Left colon (tissue), 2 donors: ENCODE results near the gene LIMS1. TPM values are rescaled to one million over a fixed set of nuclear protein-coding genes. Genes with fewer than 3 reads are reported as not detected.
A peak's percentile ranks its signal among the peaks of the same experiment; 100 is the strongest.
"Not testable (repeated sequence)": the region's sequence is repeated elsewhere in the genome, so short reads cannot be mapped to it uniquely, and the experiment has no call there.

Source experiments
- ATAC-seq: fragments of 200-7000 bp; cut with Tn5 transposase; one replicate; pipeline ENCODE4 v1.9.1; 2020; ENCODE audit warnings: mild to moderate bottlenecking, moderate library complexity
- DNase-seq, 2 donors: peaks; one replicate each; pipeline ENCODE4 v3.0.0-alpha.2; 2020
- intact Hi-C, 2 donors: fragments of 100-400 bp; cut with DNase I in 1 of 2; cut with micrococcal nuclease in 1 of 2; formaldehyde crosslinking; loops; one replicate each; pipeline versions ENCODE4 v1.11.2 to v1.14.0; 2022; cut with DNase I, micrococcal nuclease
- total RNA-seq, 2 donors: library from RNA; stranded (reverse); fragmentation: NEBNext Ultra II Directional; extraction: Animal tissue kit (Norgen Biotek cat#: 25700); gene quantifications; one replicate each; pipeline ENCODE4 v1.2.1, GENCODE V29; 2021
- donor health status: DM: no; HTN: no; CAD: no.
- donor health status: DM: yes; HTN: yes; CAD: no.

The LIMS1 gene
- total RNA-seq, 2 donors from 2014 or later, result 28.4 to 33.9 TPM

DNA sequence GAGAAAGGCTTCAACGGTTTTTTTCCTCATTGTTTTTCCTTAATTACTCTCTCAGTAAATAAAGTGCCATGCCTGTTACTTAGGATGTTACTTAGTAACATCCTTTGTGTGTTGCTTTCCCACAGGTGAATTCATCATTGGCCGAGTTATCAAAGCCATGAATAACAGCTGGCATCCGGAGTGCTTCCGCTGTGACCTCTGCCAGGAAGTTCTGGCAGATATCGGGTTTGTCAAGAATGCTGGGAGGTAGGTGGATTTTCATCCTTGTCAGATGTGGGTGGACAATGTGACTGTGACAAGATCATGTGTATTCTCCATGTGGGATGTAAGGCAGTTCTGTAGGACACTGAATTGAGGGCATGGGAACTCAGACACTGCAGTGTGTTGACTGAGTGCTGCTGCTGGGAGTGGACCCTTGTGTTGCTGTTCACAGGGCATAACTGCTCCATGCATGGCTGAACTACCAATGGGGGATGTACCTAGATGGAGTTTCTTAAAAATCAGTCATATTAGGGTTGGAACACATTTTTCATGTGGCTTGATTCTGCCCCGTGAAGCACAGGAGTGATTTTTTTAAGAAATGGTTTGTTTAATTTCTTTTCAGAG is 138.0 kb downstream of the LIMS1 start:
- intact Hi-C loops, DNase-seq: not testable (repeated sequence)
- ATAC-seq, result peak; percentile 71

DNA sequence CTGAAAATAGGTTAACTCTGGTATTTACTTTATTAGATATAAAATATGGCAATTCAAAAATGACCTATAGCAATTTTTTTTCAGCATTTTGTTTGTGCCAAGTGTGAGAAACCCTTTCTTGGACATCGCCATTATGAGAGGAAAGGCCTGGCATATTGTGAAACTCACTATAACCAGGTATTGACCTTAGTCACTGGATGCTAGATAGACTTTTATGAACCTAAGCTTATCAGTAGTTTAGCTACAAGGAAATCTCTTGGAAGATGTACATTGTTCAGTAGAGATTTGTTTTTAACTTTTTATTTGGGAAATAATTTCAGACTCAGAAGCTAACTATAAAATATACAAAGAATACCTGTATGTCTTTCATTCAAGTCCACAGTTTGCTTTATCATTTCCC is 142.3 kb downstream of the LIMS1 start:
- DNase-seq, intact Hi-C loops: not testable (repeated sequence)
- peak; percentile 49 for ATAC-seq

GRCh38 chr2:108677239-108677744 is 143.0 kb downstream of the LIMS1 start:
- DNase-seq, result not testable (repeated sequence)

DNA sequence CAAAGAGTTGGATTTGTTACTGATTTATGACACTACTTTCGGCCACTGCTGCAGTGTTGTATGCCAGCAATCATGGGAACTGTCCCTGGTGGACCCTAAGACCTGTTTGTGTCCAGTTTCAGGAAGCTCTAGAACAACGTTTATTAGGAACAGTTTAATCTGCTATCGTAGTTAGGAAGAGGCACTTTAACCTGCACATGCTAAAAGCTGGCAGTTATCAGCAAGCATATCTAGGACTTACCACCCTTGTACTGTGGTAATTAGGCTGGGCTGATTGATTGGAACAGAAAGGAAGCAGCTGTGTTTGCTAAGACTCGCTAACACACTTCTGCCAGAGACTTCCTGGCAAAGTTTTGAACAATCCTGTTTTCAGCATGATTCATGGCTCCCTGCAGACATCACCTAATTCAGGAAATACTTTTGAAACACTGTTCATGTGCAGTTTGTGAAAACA is 144.0 kb downstream of the LIMS1 start:
- DNase-seq, intact Hi-C loops: not testable (repeated sequence)
- ATAC-seq, result peak; percentile 91

More at GRCh38 chr2:108677239-108677744, 143.0 kb downstream of the LIMS1 start:
- intact Hi-C loops, result not testable (repeated sequence)
- peak; percentile 68 for ATAC-seq

GRCh38 chr2:108680805-108681204 is 146.5 kb downstream of the LIMS1 start:
- ATAC-seq, DNase-seq, intact Hi-C loops: not testable (repeated sequence)

- ATAC-seq, result peak; percentile 93
- DNase-seq, intact Hi-C loops: not testable (repeated sequence)
Observed at GRCh38 chr2:108688818-108689756, 154.8 kb downstream of the LIMS1 start.

DNA sequence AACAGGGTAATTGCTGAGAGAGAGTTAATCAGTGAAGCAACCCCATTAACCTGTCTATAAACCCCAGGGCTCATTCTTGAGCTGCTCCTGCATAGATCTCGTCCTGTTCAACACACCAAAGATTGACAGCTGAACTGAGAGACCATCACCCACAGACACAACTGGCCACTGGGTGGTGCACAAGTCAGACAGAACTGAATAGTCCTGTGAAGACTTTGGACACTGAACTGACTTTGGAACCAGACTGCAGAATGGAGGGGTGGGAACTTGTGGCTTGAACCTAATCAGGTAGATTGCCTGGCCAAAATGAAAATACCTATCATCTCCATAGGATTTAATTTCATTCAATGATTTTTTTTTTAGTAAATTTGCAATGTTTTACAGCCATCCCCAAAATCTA is 155.7 kb downstream of the LIMS1 start:
- intact Hi-C loops, DNase-seq: not testable (repeated sequence)
- ATAC-seq, result peak; percentile 72

GRCh38 chr2:108691447-108691846 is 157.2 kb downstream of the LIMS1 start:
- intact Hi-C loops, result no loop called here
- no peak for DNase-seq
- no peak for ATAC-seq

DNA sequence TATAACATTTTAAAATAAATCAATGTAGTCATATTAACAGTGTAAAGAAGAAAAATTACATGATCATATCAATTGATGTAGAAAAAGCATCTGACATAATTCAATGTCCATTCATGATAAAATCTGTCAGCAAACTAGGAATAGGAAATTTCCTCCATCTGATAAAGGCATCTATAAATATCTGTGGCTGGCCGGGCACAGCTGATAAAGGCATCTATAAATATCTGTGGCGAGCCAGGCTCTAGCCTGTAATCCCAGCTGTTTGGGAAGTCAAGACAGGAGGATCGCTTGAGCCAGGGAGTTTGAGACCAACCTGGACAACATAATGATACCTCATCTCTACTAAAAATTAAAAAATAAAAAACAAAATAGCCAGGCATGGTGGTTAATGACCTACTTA is 166.9 kb downstream of the LIMS1 start:
- no peak for ATAC-seq
- DNase-seq, result no peak
- intact Hi-C loops, result no loop called here

DNA sequence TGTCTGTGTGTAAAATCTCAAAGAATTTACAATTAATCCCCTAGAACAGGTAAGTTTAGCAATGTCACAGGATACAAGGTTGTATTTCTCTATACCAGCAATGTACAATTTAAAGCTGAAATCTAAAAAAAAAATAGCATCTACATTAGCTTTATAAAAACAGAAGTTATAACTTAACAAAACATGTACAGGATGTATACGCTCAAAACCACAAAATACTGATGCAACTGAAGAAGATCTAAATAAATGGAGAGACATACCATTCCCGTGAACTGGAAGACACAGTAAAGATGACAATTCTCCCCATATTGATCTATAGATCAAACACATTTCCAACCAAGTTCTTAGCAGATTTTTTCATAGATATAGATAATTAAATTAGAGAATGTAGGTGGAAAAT is 167.5 kb downstream of the LIMS1 start:
- intact Hi-C loops, result no loop called here
- DNase-seq, result no peak

DNA sequence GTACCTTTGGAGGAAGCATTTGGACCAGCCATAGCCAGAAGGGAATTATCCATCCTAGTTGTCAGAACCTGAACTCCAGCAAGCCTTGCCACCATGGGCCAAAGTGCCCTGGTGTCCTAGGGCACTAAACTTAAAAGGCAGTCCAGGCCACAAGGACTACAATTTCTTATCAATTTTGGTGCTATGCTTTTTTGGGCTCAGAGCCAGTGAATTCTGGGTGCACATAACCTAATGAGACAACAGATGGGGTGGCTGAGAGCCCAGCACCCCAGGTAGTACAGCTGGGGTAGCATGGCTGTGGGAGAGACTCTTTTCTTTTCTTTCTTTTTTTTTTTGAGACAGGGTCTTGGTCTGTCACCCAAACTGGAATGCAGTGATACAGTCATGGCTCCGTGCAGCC is 170.6 kb downstream of the LIMS1 start:
- DNase-seq, result no peak
- no peak for ATAC-seq
- intact Hi-C loops, result no loop called here

More for the DNA sequence above, 167.5 kb downstream of the LIMS1 start:
- ATAC-seq, result no peak

DNA sequence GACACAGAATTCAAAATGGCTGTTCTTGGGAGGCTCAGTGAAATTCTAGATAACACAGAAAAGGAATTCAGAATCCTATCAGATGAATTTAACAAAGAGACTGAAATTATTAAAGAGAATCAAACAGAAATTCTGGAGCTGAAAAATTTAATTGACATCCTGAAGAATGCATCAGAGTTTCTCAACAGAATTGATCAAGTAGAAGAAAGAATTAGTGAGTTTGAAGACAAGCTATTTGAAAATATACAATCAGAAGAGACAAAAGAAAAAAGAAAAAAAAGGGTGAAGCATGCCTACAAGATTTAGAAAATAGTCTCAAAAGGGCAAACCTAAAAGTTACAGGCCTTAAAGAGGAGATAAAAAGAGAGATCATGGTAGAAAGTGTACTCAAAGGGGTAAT is 173.0 kb downstream of the LIMS1 start:
- intact Hi-C loops, result no loop called here
- no peak for ATAC-seq

GRCh38 chr2:108716971-108717370 is 182.7 kb downstream of the LIMS1 start:
- intact Hi-C loops, ATAC-seq, DNase-seq: not testable (repeated sequence)

More for the DNA sequence above, 173.0 kb downstream of the LIMS1 start:
- no peak for DNase-seq

DNA sequence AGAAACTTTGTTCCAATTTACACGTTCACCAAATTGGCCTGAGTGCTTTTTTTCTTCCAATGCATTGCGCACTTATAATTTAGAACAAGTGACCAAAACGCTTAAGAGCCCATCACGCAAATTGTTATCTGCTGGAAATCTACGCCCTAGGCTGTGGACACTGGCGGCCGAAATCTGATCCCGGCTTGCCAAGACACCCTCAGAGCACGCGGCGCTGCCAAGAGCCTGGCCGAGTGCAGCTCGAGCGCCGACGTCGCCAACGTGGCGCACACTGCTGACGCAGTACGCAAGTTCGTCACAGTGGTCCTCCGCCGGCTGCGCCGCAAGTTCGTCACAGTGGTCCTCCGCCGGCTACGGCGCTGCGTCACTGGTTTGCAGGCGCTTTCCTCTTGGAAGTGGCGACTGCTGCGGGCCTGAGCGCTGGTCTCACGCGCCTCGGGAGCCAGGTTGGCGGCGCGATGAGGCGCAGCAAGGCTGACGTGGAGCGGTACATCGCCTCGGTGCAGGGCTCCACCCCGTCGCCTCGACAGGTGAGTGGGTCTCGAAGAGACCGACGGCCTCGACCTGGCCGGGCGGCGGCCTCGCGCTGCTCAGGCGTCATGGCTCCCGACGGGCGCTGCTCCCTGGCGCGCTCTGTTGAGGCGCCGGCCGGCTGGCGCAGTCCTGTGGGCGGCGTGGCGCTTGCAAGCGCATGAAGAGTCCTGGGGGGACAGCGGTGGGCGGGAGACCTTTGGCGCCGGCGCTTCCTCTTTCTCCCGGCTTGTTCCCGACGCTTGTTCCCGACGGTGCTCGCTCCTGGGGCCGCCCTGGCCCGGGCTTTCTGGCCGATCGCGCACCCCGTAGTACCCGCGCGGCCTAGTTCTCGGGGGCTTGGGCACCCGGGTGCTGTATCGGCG is 185.1 kb downstream of the LIMS1 start, which contains the start of gene RANBP2:
RANBP2 (plus strand) TSS at position 334 of the 896 bp plus-strand sequence; CDS start at position 459, 125 bp downstream.
- intact Hi-C loops, result no loop called here
- ATAC-seq (peak; percentile 98), DNase-seq (peak; percentile 96)

DNA sequence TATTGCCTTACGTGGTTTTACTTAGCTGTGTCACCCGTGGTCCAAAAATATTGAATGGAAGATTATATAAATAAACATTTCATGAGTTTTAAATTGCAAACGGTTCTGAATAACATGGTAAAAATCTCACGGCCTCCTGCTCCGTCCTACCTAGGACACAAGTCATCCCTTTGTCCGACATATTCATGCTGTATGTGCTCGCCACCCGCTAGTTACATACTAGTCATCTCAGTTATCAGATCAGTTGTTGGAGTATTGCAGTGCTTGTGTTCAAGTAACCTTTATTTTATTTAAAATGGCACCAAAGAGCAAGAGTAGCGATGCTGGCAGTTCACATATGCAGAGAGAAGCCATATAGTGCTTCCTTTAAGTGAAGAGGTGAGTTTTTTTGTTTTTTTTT is 191.8 kb downstream of the LIMS1 start:
- intact Hi-C loops, DNase-seq, ATAC-seq: not testable (repeated sequence)

DNA sequence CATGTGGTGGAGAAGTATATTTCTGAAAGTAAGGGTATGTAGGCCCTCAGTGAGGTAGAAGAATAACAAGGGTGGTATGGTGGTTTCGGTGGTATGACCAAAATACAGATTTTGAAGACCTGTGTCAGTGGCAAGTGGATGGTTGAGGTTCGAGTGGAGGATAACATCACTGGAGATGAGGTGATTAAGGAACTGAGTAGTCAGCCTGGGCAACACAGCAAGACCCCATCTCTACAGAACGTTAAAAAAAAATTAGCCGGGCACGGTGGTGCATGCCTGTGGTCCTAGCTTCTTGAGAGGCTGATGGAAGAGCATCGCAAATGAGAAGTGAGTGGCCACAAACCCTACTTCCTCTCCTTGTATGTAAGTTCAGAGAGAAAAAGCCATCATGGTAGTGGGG is 200.4 kb downstream of the LIMS1 start:
- DNase-seq, intact Hi-C loops, ATAC-seq: not testable (repeated sequence)
